ENCODE data around the gene IGSF3.

Gene IGSF3

DNA sequence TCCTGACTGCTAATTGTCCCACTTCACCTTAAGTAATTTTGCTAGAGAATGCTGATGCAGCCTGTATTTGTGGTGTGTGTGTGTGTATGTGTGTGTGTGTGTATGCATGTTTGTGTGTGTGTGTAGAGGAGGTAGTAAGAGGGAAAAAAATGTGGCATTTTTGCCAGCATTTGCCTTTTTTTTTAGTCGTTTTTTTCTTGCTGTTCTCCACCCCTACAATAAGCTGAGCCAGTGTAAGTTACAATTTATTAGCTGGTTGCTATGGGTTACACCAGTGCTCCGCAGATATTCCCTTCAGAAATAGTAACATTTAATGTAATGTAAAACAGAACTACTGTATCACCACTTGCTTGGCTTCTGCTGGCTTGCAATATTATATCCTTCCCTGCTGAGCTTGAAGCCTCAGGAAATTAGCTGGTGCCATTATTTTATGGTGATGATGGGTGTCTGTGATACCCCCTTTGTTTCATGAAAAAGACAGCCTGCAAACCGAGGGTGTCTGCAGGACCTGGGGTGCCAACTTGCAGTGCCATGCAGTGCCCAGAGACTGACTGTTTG is 23.4 kb upstream of the IGSF3 start:
- H3K4me3 ChIP-seq (ENCODE audit: low read length): no peak overlapping the region

GRCh38 chr1:116690396-116690848 is 22.9 kb upstream of the IGSF3 start:
- H3K4me3 ChIP-seq (ENCODE audit: low read length): no peak overlapping the region
- DNase-seq (ENCODE audit: low read depth, low spot score): no peak

More for the DNA sequence above, 23.4 kb upstream of the IGSF3 start:
- no peak for DNase-seq (ENCODE audit: low read depth, low spot score)

DNA sequence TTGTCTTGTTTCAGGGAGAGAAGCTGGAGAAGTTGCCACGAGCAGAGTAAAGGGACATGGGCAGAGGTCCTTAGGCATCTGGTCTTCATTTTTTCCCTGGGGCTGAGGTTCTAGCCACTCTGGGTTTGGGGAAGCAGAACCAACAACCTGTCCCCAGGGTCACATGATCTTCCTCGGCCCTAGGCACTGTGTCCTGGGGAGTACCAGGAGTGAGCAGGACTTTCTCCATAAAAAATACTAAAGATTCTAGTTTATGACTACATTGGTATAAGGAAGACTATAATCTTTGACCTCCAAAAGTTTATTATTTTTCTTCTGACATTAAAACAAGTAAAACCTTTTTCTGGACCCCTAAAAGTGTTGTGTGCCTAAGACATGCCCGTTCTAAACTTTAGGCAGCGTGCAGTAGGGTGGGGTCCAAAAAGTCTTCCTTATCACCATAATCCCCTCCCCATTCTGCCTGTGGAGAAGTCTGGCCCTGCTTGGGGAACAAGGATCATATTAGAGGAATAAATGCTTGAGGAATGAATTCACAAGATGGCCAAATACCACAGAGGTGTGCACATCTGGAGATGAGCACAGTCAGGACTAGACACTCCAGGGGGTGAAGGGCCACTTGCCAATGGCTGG is 19.3 kb upstream of the IGSF3 start:
- no peak for DNase-seq (ENCODE audit: low read depth, low spot score)
- H3K4me3 ChIP-seq (ENCODE audit: low read length): no peak overlapping the region

DNA sequence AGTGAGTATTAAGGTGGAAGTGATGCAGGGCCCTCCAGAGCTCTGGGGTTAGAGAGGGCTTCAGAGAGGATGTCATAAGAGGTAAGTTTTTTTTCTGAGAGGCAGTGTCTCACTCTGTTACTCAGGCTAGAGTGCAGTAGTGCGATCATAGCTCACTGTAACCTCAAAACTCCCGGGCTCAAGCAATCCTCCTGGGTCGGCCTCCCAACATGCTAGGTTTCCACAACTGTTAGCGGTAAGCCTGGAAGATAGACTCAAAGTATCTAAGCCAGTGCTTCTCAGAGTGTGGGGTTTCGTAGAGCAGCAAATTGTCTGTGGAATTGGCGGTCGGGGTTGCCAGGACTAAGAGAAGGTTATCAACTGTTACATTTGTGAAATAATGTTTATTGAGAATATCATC is 18.6 kb upstream of the IGSF3 start:
- no peak for DNase-seq (ENCODE audit: low read depth, low spot score)
- H3K4me3 ChIP-seq (ENCODE audit: low read length): no peak overlapping the region

DNA sequence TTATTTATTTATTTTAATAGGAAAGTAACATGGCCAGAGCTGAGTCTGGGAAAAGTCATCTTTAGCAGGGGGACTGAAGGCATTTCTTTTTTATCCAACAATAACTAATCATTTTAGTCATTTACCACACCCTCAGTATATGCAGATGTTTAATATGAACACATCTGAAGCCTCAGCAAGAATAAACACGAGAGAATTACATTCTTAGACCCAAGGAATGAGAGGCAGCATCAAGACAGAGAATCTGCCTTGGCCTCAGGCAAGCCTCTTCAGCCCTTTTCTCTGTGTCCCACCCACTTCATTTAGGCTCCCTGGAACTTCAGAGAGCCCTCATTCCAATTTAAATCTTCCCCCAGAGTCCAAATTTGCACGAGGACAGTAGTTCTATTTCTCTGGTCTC is 17.0 kb upstream of the IGSF3 start:
- DNase-seq (ENCODE audit: low read depth, low spot score): no peak
- H3K4me3 ChIP-seq (ENCODE audit: low read length): no peak overlapping the region

GRCh38 chr1:116682641-116683221 is 15.2 kb upstream of the IGSF3 start:
- DNase-seq (ENCODE audit: low read depth, low spot score): no peak
- H3K4me3 ChIP-seq (ENCODE audit: low read length): no peak overlapping the region

GRCh38 chr1:116681343-116681899 is 13.9 kb upstream of the IGSF3 start:
- no peak for DNase-seq (ENCODE audit: low read depth, low spot score)
- H3K4me3 ChIP-seq (ENCODE audit: low read length): no peak overlapping the region

GRCh38 chr1:116680752-116681151 is 13.2 kb upstream of the IGSF3 start:
- no peak overlapping the region for H3K4me3 ChIP-seq (ENCODE audit: low read length)
- DNase-seq (ENCODE audit: low read depth, low spot score): no peak

DNA sequence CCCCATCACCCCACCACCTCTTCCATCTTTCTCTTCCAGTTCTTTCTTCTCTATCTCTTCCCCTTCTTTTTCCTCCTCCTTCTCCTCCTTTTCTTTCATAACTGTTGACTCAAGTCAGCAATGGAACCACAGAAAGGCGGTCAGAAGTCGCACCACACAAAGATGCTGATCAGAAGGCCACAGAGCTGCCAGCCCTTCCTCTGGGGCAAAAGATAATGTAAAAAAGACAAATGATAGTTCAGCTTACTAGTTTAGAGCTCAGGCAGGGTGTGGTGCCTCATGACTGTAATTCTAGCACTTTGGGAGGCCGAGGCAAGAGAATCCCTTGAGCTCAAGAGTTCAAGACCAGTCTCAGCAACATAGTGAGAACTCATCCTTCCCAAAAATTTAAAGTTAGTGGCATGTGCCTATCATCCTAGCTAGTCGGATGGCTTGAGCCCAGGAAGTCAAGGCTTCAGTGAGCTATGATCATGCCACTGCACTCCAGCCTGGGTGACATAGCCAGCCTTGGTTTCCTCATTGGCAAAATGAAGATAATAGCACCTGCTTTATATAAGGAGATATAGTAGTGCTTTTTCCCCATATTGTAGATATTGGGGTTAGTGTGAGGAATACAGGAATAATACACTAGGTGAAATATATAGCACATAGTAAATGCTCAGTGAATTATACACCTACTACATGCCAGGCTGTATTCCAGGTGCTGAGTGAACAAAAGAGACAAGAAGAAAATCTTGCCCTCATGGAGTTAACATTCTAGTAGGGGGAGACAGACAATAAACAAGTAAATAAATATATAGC is 12.5 kb upstream of the IGSF3 start:
- H3K4me3 ChIP-seq (ENCODE audit: low read length): no peak overlapping the region
- no peak for DNase-seq (ENCODE audit: low read depth, low spot score)

GRCh38 chr1:116679091-116679827 is 11.7 kb upstream of the IGSF3 start:
- DNase-seq (ENCODE audit: low read depth, low spot score): no peak
- H3K4me3 ChIP-seq (ENCODE audit: low read length): no peak overlapping the region

- no peak for DNase-seq (ENCODE audit: low read depth, low spot score)
These were observed 11.2 kb upstream of the IGSF3 start for GRCh38 chr1:116678732-116679090.

DNA sequence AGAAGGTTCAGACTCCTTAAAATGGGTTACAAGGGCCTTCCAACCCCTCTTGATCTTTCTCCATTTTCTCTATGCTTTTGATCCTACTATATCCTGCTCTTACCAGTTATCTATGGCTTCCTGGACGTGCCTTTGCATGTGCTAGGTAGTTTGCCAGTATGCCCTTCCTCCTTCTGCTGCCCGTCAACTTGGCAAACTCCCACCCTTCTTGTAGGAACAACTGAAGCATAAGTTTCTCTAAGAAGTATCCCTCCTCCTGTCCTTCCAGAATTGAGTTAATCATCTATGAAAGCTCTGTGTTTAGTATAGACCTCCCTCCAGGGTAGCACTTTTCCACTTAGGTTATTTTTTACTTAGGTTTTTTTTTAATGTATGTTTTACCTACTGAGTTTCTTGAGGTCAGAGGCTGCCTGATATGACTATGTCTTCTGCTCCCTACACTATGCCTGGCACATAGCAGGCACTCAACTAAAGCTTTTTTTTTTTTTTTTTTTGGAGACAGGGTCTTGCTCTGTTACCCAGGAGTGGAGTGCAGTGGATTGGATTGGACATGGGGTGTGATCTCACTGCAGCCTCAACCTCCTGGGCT is 10.0 kb upstream of the IGSF3 start:
- no peak for DNase-seq (ENCODE audit: low read depth, low spot score)
- H3K4me3 ChIP-seq (ENCODE audit: low read length): no peak overlapping the region

More at GRCh38 chr1:116678732-116679090, 11.2 kb upstream of the IGSF3 start:
- no peak overlapping the region for H3K4me3 ChIP-seq (ENCODE audit: low read length)

GRCh38 chr1:116676291-116676690 is 8.8 kb upstream of the IGSF3 start:
- no peak overlapping the region for H3K4me3 ChIP-seq (ENCODE audit: low read length)
- DNase-seq (ENCODE audit: low read depth, low spot score): no peak

DNA sequence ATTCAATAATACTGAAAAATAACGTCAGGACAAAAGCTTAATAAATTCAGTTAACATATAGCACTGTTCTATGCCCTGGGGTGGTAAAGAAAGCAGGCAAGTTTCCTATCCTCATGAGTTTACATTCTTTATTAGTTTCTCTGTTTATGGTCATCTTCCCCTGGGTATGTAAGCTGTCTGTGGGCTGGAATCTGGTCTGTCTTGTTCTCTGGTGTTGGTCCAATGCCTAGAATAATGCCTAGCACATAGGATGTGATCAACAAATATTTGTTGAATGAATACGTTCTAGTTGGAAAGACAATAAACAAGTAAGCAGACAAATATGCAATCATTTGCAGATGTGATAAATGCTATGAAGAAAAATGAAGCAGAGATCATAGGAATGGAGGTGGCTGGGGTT is 7.2 kb upstream of the IGSF3 start:
- no peak overlapping the region for H3K4me3 ChIP-seq (ENCODE audit: low read length)
- no peak for DNase-seq (ENCODE audit: low read depth, low spot score)

- no peak overlapping the region for H3K4me3 ChIP-seq (ENCODE audit: low read length)
- DNase-seq (ENCODE audit: low read depth, low spot score): no peak
These were observed 6.5 kb upstream of the IGSF3 start for GRCh38 chr1:116674011-116674531.

DNA sequence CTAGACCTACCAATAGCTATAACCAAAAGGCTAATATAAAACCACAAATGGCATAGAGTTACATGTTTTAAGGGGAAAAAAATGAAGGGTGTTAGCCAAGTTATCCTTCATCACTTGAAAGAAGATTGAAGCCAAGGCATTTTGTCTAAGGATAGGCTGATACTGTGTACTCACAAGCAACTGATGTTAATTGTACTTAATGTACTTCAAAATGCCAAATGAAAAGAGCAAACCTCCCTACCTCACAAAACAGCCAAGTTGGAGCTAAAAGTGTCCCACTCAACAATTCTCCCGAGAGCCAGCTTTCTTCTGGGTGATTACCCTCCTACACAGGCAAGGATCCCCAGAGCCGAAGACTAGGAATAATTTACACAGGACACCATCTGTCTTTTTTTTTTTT is 4.4 kb upstream of the IGSF3 start:
- DNase-seq (ENCODE audit: low read depth, low spot score): no peak
- no peak overlapping the region for H3K4me3 ChIP-seq (ENCODE audit: low read length)

DNA sequence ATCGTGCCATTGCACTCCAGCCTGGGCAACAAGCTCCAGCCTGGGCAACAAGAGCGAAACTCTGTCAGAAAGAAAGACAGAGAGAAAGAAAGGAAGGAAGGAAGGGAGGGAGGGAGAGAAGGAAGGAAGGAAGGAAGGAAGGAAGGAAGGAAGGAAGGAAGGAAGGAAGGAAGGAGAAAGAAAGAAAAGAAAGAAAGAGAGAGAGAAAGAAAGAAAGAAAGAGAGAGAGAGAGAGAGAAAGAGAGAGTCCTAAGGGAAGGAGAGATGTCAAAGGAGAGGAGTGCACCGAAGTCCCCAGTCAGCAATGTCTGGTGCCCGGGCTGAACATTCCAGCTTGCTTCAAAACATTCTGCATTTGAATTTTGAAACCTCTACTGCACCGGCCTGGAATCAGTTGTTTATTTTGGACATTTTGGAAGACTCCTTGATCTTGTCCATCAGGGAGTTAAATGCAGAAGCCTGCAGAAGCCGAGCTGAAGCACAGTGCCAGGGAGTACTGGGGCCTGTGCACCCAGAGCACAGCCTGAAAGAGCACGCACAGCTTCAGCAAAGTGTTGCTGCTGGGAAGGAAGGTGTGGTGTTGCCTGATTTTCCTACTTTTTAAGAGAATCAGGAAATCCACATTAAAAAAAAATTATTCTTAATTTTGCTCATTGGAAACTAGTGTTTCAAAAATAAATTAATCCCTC is 3.7 kb upstream of the IGSF3 start:
- H3K4me3 ChIP-seq (ENCODE audit: low read length): no peak overlapping the region
- DNase-seq (ENCODE audit: low read depth, low spot score): no peak

GRCh38 chr1:116668277-116668676 is 744 bp upstream of the IGSF3 start:
- no peak overlapping the region for H3K4me3 ChIP-seq (ENCODE audit: low read length)
- no peak for DNase-seq (ENCODE audit: low read depth, low spot score)
